Measurements from ENCODE around the gene PDE11A. TPM values are rescaled to one million over a fixed set of nuclear protein-coding genes. Genes with fewer than 3 reads are reported as not detected.

PDE11A gene
- total RNA-seq, 1 experiment from 2014 or later = 0.13 TPM

- H3K23ac ChIP-seq (ENCODE audit: insufficient read length, low read depth, low read length) = no peak overlapping the region
- no peaks in the 10 kb centered on the region for H3K9me3 ChIP-seq (ENCODE audit: control insufficient read depth, low read depth, low read length)
- H3K23me2 ChIP-seq (ENCODE audit: insufficient read length, low read depth, low read length, poor library complexity, severe bottlenecking) = no peaks in the 10 kb centered on the region
- Mint-ChIP-seq H3K4me1 (no peaks in the 10 kb centered on the region), H3K27ac (no peak overlapping the region), H3K27me3 (ENCODE audit: low read depth) (no peaks in the 10 kb centered on the region), H3K9me3 (peaks cover 0 to 4% of the 10 kb centered on the region in 2 experiments; a peak in 2 of 5 replicates), H3K4me3 (no peak overlapping the region), H3K36me3 (ENCODE audit: insufficient read depth in 1 of 3, low read depth in 3 of 3) (no peaks in the 10 kb centered on the region)
- H3K14ac ChIP-seq (ENCODE audit: insufficient read depth, low read length) = no peak overlapping the region
- H2BK12ac ChIP-seq (ENCODE audit: insufficient read length, low read depth, low read length) = no peak overlapping the region
- no peak overlapping the region for H4K5ac ChIP-seq (ENCODE audit: insufficient read length, low read depth, low read length)
- no peak overlapping the region for H2BK120ac ChIP-seq (ENCODE audit: low read depth, low read length, poor library complexity, severe bottlenecking)
- H3K27me3 ChIP-seq (ENCODE audit: insufficient read depth, low read length) = no peaks in the 10 kb centered on the region; the same call in 1 of the 2 replicates
- H3K56ac ChIP-seq (ENCODE audit: insufficient read length, low read depth, low read length) = no peak overlapping the region
- H2AK5ac ChIP-seq (ENCODE audit: insufficient read length, low read length) = no peak overlapping the region
- TF ChIP-seq CTCF (conservative IDR thresholded peaks at IDR 0.05) = no peak
- H3K79me1 ChIP-seq (ENCODE audit: insufficient read depth, low read depth, low read length, poor library complexity, severe bottlenecking) = no peaks in the 10 kb centered on the region
- no peak overlapping the region for H2BK20ac ChIP-seq (ENCODE audit: low read depth, low read length, poor library complexity, severe bottlenecking)
- H3K27ac ChIP-seq (ENCODE audit: insufficient read length, low read depth, low read length) = no peak overlapping the region
- no peak overlapping the region for H2BK5ac ChIP-seq (ENCODE audit: insufficient read length, low read length)
- H3T11ph ChIP-seq (ENCODE audit: low read length) = no peak overlapping the region
- no peak overlapping the region for H4K8ac ChIP-seq (replicated peaks; ENCODE audit: insufficient read length, low read depth, low read length)
- no peaks in the 10 kb centered on the region for H4K20me1 ChIP-seq (ENCODE audit: control insufficient read depth, insufficient read depth, insufficient read length)
- no peak for DNase-seq
- H3K4ac ChIP-seq (ENCODE audit: low read depth, low read length) = no peak overlapping the region
- H3K4me2 ChIP-seq (ENCODE audit: insufficient read depth, insufficient read length, low read length) = no peak overlapping the region
- H4K91ac ChIP-seq (ENCODE audit: insufficient read length, low read depth, low read length) = no peak overlapping the region
- no peaks in the 10 kb centered on the region for H3K4me1 ChIP-seq (ENCODE audit: insufficient read depth, low read length)
- no peak overlapping the region for H3K9ac ChIP-seq (ENCODE audit: extremely low read depth, insufficient read length, low read length)
- no CpG with 5 or more reads among the region's 2 CpGs for WGBS (ENCODE audit: extremely low coverage, insufficient read length, low lambda C conversion rate)
- H2BK15ac ChIP-seq (ENCODE audit: low read depth, low read length) = no peak overlapping the region
- H3K18ac ChIP-seq (ENCODE audit: insufficient read length, low read depth, low read length) = no peak overlapping the region
- H3K79me2 ChIP-seq (ENCODE audit: insufficient read depth, low read length) = no peaks in the 10 kb centered on the region
- H2AFZ ChIP-seq (ENCODE audit: low read length) = no peak overlapping the region
Measured at GRCh38 chr2:177881008-177881747, 191.4 kb downstream of the PDE11A start.
